Keratinocyte (primary cell): ENCODE results near the gene TAOK2. TPM values are rescaled to one million over a fixed set of nuclear protein-coding genes. Genes with fewer than 3 reads are reported as not detected.

Source experiments
- DNase-seq: peaks from one replicate; pipeline ENCODE4 v3.0.0-alpha.2; 2011; ENCODE audit warnings: low read depth, missing footprints, low spot score
- FAIRE-seq: peaks from 2 replicates; lab custom pipeline; 2011; peaks lifted over from hg19 to GRCh38; lab: Jason Lieb, UNC
- H2AFZ ChIP-seq: 2 replicates; pipeline ENCODE4 v1.6.0; 2012; ENCODE audit warnings: low read length, control low read depth, inconsistent platforms; ENCODE audit not compliant: control insufficient read depth
- H3K27ac ChIP-seq: 2 replicates; pipeline ENCODE4 v1.5.1; 2011; ENCODE audit warnings: low read length; ENCODE audit not compliant: control insufficient read depth, insufficient read depth
- H3K27me3 ChIP-seq: 3 replicates; pipeline ENCODE4 v1.6.0; 2011; ENCODE audit warnings: low read length; ENCODE audit not compliant: control insufficient read depth, insufficient read depth; ENCODE audit errors: extremely low read depth
- H3K36me3 ChIP-seq, 2 experiments: 2 replicates in 1 of 2; 3 replicates in 1 of 2; pipeline ENCODE4 v1.5.1; 2011; ENCODE audit warnings: low read length in 2 of 2, mild to moderate bottlenecking in 1 of 2; ENCODE audit not compliant: control insufficient read depth in 2 of 2, insufficient read depth in 2 of 2; ENCODE audit errors: extremely low read depth in 1 of 2
- H3K4me1 ChIP-seq: 3 replicates; pipeline ENCODE4 v1.5.1; 2011; ENCODE audit warnings: low read length; ENCODE audit not compliant: control insufficient read depth, insufficient read depth; ENCODE audit errors: extremely low read depth
- H3K4me2 ChIP-seq: 3 replicates; pipeline ENCODE4 v1.6.0; 2011; ENCODE audit warnings: low read depth, low read length; ENCODE audit not compliant: control insufficient read depth, insufficient read depth; ENCODE audit errors: extremely low read depth
- H3K4me3 ChIP-seq, 3 experiments: fragments of 200-600 bp in 1 of 3; sonication (generic) in 1 of 3; 2 replicates in 2 of 3; 3 replicates in 1 of 3; pipeline ENCODE4 v1.5.1; 2011 to 2016; ENCODE audit warnings: low read length in 3 of 3, mild to moderate bottlenecking in 3 of 3, control low read depth in 2 of 3, inconsistent platforms in 1 of 3, low read depth in 1 of 3, mixed read lengths in 1 of 3, mixed run types in 1 of 3, moderate library complexity in 1 of 3; ENCODE audit not compliant: control insufficient read depth in 2 of 3, insufficient read depth in 2 of 3; ENCODE audit errors: extremely low read depth in 1 of 3
- H3K79me2 ChIP-seq: 2 replicates; pipeline ENCODE4 v1.6.0; 2012; ENCODE audit warnings: low read length; ENCODE audit not compliant: control insufficient read depth, insufficient read depth
- H3K9ac ChIP-seq: 3 replicates; pipeline ENCODE4 v1.6.0; 2011; ENCODE audit warnings: low read length; ENCODE audit not compliant: control insufficient read depth, insufficient read depth; ENCODE audit errors: extremely low read depth
- H3K9me1 ChIP-seq: 3 replicates; pipeline ENCODE4 v1.6.0; 2011; ENCODE audit warnings: low read length; ENCODE audit not compliant: control insufficient read depth, insufficient read depth; ENCODE audit errors: extremely low read depth
- H3K9me3 ChIP-seq: 2 replicates; pipeline ENCODE4 v1.5.1; 2012; ENCODE audit warnings: low read depth, low read length; ENCODE audit not compliant: control insufficient read depth
- H4K20me1 ChIP-seq: 3 replicates; pipeline ENCODE4 v1.6.0; 2011; ENCODE audit warnings: low read length; ENCODE audit not compliant: control insufficient read depth, insufficient read depth; ENCODE audit errors: extremely low read depth
- CTCF ChIP-seq, 3 experiments: IDR thresholded peaks in 1 of 3; conservative IDR thresholded peaks in 1 of 3; optimal IDR thresholded peaks in 1 of 3; 2 replicates in 2 of 3; 3 replicates in 1 of 3; pipeline versions ENCODE3 to v1.5.1; 2011; ENCODE audit warnings: low read length in 3 of 3, mild to moderate bottlenecking in 3 of 3, moderate library complexity in 2 of 3, control low read depth in 1 of 3, inconsistent platforms in 1 of 3; ENCODE audit not compliant: insufficient read depth in 2 of 3; ENCODE audit errors: extremely low read depth in 1 of 3
- EZH2 ChIP-seq: IDR thresholded peaks from one replicate; pipeline ENCODE4 v1.6.1; 2012; ENCODE audit warnings: inconsistent platforms, mild to moderate bottlenecking, low read length, moderate library complexity
- dilution Hi-C: fragments of 300-500 bp; cut with MboI; formaldehyde crosslinking; loops from one replicate; pipeline ENCODE4 v1.7.0; 2020; ENCODE audit warnings: low sequenced_read_pairs; ENCODE audit not compliant: extremely low pct_ligation_motif_present
- polyA plus RNA-seq, 5 experiments: library from polyadenylated mRNA; depleted of rRNA in 3 of 5; stranded (reverse) in 3 of 5; stranded (forward) in 1 of 5; unstranded in 1 of 5; fragments of >200 nt; gene quantifications; 1 replicate in 1 of 5; 2 replicates in 3 of 5; 3 replicates in 1 of 5; pipeline versions ENCODE4 v1.2.1 to v1.2.3, GENCODE V29; 2011 to 2012; ENCODE audit warnings: missing spikeins in 2 of 5, low read depth in 1 of 5, low replicate concordance in 1 of 5

Gene TAOK2
- polyA plus RNA-seq, 1 donor (not counting 4 experiments of a cell fraction or from before 2014, with no cell fraction given), result 13.8 TPM

GRCh38 chr16:30009990-30010843 is 36.5 kb downstream of the TAOK2 start:
- no peak for FAIRE-seq
- H4K20me1 ChIP-seq, result no peaks in the 10 kb centered on the region
- no peak overlapping the region for H3K27ac ChIP-seq
- H3K27me3 ChIP-seq, result peaks cover 28% of the 10 kb centered on the region
- H3K4me2 ChIP-seq, result peak overlapping the region; percentile 48
- TF ChIP-seq CTCF (optimal IDR thresholded peaks at IDR 0.05 in 1 of 3, IDR thresholded peaks at IDR 0.05 in 1 of 3, conservative IDR thresholded peaks at IDR 0.05 in 1 of 3; ENCODE audit: extremely low read depth in 1 of 3, insufficient read depth in 2 of 3, low read length in 3 of 3) (no peak), EZH2 (peak; percentile 70)
- H3K4me3 ChIP-seq, result peak overlapping the region in 2 of 3 experiments; percentile 18 to 32
- peaks cover 3% of the 10 kb centered on the region for H3K4me1 ChIP-seq
- H2AFZ ChIP-seq, result no peak overlapping the region
- peaks cover 0 to 1% of the 10 kb centered on the region in 2 experiments for H3K36me3 ChIP-seq
- no peak for DNase-seq
- H3K9me1 ChIP-seq, result no peaks in the 10 kb centered on the region
- no peaks in the 10 kb centered on the region for H3K79me2 ChIP-seq
- dilution Hi-C loops, result no loop called here
- no peaks in the 10 kb centered on the region for H3K9me3 ChIP-seq
- no peak overlapping the region for H3K9ac ChIP-seq

DNA sequence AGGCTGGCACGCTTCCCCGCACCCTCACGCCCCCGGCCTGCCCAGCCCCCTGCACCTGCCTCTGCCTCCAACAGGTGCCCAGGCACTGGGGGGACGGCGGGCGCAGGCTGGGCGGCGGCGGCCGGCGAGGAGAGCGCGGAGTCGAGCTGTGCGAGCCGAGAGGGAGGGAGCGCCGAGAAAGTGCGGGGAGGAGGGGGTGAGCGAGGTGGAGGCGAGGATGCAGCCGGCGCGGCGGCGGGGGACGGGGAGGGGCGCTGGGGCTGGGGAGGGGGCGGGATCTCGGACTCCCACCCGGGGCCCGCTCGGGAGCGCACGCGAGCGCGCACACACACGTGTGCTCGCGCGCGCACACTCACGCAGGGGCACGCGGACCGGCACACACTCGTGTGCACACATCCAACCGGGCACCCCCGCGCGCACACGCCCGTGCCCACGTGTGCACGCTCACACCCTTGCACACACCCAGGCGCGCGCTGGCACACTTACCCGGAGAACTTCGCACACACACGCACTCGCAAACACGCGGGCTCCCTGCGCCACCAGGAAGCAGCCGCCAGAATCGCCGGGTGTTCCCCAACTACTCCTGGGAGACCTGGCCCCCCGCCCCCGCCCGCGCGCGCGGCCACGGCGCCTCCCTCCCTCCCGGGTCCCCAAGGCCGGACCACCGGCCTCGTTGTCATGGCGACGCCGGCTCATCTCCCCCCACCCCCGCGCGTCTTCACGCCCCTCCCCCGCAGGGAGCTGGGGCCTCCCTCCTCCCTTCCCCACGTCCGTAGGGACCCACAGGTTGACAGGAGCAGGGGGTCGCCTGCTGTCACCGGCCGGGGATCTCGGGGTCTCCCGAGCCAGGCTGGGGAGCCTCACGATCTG is 37.4 kb downstream of the TAOK2 start, which contains the start of gene DOC2A:
Gene DOC2A, minus strand, starts transcription at position 184 of the 870 bp plus-strand sequence. CDS start 805 bp downstream, outside the sequence.
- Histone ChIP-seq H3K9ac (no peak within 1 kb of the TSS), H3K27me3 (peaks cover 28% of the 10 kb centered on the region), H3K9me1 (no peaks in the 10 kb centered on the region), H3K79me2 (no peaks in the 10 kb centered on the region), H2AFZ (no peak within 1 kb of the TSS), H3K4me3 (peak within 1 kb of the TSS in 2 of 3 experiments; percentile 18 to 32), H3K27ac (no peak within 1 kb of the TSS), H4K20me1 (no peaks in the 10 kb centered on the region), H3K36me3 (peaks cover 0 to 1% of the 10 kb centered on the region in 2 experiments), H3K4me1 (peaks cover 3% of the 10 kb centered on the region), H3K4me2 (peak within 1 kb of the TSS; percentile 48), H3K9me3 (no peaks in the 10 kb centered on the region)
- no peak for TF ChIP-seq CTCF (optimal IDR thresholded peaks at IDR 0.05 in 1 of 3, IDR thresholded peaks at IDR 0.05 in 1 of 3, conservative IDR thresholded peaks at IDR 0.05 in 1 of 3; ENCODE audit: extremely low read depth in 1 of 3, insufficient read depth in 2 of 3, low read length in 3 of 3)
- TF ChIP-seq EZH2, result peak; percentile 10
- no peak for DNase-seq
- dilution Hi-C loops, result no loop called here
- FAIRE-seq, result no peak
